GM12892 (cell line): ENCODE data around the gene CAPG.

Experiments
- POLR2A ChIP-seq: IDR thresholded peaks from 2 replicates; pipeline ENCODE4 v1.6.1; 2011; ENCODE audit warnings: low read depth, low read length, control low read depth
- POLR2AphosphoS5 ChIP-seq: IDR thresholded peaks from 2 replicates; pipeline ENCODE4 v1.6.1; 2011; ENCODE audit warnings: low read depth, low read length, control low read depth

DNA sequence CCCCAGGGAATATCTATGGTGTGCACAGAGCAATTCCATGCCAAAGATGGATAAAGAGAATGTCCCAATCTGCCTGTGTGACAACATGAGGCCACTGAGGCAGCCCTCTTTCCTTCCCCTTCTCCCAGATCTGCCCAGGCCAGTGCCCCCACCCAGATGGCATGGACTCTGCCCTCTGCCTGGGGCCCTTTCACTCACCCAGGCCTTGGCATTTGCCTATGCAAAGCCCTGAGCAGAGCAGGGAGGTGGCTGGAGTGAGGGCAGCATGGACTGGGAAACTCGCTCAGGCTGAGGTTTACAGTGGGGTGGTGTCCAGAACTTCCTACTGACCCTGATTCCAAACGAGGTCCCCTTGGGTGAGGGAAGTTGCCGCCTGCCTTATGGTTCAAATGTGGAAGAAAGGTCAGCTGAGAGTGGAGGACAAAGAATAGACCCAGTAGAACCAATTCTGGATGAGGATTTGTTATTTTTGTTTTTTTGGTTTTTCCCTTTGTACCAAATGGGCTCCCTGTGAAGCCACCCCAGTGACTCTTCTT is 17.2 kb upstream of the CAPG start:
- TF ChIP-seq POLR2AphosphoS5 (no peak), POLR2A (no peak)
